ENCODE data around the gene FBF1. TPM values are rescaled to one million over a fixed set of nuclear protein-coding genes. Genes with fewer than 3 reads are reported as not detected.

The FBF1 gene
- total RNA-seq, 3 donors from 2014 or later (not counting 1 experiment from before 2014, with no cell fraction given): 24.9 to 34.0 (median 33.0) TPM

DNA sequence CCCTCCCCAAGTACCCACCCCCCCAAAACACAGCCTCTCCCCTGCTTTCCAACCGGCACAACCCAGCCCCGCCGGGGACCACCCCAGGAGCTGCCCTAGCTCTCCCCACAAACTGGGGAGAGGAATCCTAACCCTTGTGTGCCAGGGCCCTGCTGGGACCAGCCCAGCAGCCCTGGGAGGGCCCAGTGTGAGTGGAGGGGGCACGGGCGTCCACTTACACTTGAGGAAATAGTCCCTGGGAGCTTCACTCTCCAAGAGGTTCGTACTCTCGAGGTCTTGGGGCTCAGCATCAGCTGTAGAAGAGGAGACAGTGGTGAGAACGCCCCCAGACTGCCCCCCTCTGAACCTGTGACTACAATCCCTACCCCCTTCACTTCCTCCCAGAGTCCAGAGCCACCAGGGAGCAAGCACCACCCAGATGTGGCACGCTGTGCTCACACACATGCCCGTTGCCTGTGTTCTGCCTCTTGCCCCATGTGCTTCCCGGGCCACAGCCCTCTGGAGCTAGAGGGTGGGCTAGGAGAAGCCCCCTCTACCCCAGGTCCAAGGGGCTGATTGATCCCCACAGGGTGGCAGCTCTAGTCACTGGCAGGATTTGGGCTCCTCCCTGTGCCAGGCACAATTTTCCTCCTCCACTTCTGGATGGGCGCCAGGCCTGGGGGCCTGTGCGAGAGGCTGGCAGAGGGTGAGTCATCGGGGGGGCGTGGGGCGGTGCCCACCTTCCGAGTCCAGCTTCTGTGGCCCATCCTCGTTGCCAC lies 65.5 kb downstream of the FBF1 start:
- H3K27me3 ChIP-seq (ENCODE audit: control insufficient read depth, insufficient read depth, low read length): peaks cover 17% of the 10 kb centered on the region
- H3K4me3 Mint-ChIP-seq: no peak overlapping the region
- DNase-seq (no peak), ATAC-seq (no peak)
- no peaks in the 10 kb centered on the region for H3K9me3 Mint-ChIP-seq
- no peaks in the 10 kb centered on the region for H3K9me3 ChIP-seq (ENCODE audit: control insufficient read depth, insufficient read depth, low read length)
- WGBS (ENCODE audit: insufficient coverage): 69% methylated on average over 18 of the region's 18 CpGs
- TF ChIP-seq CTCF (IDR thresholded peaks at IDR 0.05): no peak
- H3K4me1 Mint-ChIP-seq: peaks cover 18 to 22% of the 10 kb centered on the region in 2 donors
- H3K4me3 ChIP-seq (ENCODE audit: low read length): no peak overlapping the region
- H3K4me1 ChIP-seq (ENCODE audit: control insufficient read depth, insufficient read depth, low read length): peaks cover 42% of the 10 kb centered on the region
- H3K27me3 Mint-ChIP-seq (ENCODE audit: low read depth in 2 of 2): peaks cover 0 to 13% of the 10 kb centered on the region in 2 donors
- H3K36me3 ChIP-seq (ENCODE audit: control insufficient read depth, insufficient read depth, low read length): no peaks in the 10 kb centered on the region
- no peak overlapping the region for H3K27ac Mint-ChIP-seq
- peak overlapping the region; percentile 58 for H3K27ac ChIP-seq (ENCODE audit: low read length)
- intact Hi-C loops (cut with micrococcal nuclease): no loop called here
- H3K36me3 Mint-ChIP-seq: no peaks in the 10 kb centered on the region

DNA sequence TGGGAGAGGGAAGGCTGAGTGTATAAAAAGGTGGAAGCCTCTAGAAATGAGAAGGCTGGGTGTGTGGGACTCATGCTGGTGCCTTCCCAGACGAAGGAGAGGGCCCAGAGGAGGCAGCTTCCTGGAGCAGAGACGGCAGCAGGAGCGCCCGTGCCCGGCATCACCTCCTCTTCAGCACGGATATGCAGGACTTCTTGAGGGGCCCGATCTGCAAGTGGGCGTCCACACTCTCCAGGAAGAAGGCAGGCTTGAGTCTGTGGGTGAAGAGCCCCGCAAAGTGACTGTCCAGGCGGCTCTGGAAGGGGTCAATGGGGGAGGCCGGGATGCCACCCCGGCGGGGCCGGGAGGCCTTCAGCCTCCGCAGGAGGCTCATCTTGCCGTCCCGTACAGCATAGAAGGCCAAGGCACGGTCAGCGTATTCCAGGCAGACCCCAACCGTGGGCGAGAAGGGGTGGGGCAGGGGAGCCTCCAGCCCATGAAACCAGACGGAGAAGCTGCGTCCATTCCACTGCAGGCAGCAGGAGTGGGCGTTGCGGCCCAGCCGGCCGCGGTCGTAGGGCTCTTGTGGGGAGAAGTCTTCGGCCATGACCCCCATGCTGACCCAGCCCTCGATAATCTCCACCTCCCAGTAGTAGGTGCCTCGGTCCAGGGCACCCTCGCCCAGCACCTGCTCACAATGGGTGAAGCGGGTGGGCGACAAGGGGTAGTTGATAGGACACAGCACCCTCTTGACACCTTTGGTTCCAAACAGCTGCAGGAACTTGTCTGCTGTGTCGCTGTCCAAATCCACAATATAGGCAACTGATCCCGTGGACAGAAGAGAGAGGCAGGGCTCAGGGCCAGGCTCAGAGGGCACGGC lies 66.3 kb downstream of the FBF1 start:
- Mint-ChIP-seq H3K36me3 (no peaks in the 10 kb centered on the region), H3K4me3 (no peak overlapping the region), H3K27ac (no peak overlapping the region), H3K4me1 (peaks cover 18 to 22% of the 10 kb centered on the region in 2 donors), H3K27me3 (ENCODE audit: low read depth in 2 of 2) (peaks cover 0 to 10% of the 10 kb centered on the region in 2 donors), H3K9me3 (no peaks in the 10 kb centered on the region)
- Histone ChIP-seq H3K27me3 (ENCODE audit: control insufficient read depth, insufficient read depth, low read length) (peaks cover 17% of the 10 kb centered on the region), H3K4me1 (ENCODE audit: control insufficient read depth, insufficient read depth, low read length) (peaks cover 42% of the 10 kb centered on the region), H3K27ac (ENCODE audit: low read length) (no peak overlapping the region), H3K36me3 (ENCODE audit: control insufficient read depth, insufficient read depth, low read length) (no peaks in the 10 kb centered on the region), H3K4me3 (ENCODE audit: low read length) (no peak overlapping the region), H3K9me3 (ENCODE audit: control insufficient read depth, insufficient read depth, low read length) (no peaks in the 10 kb centered on the region)
- no peak for DNase-seq
- intact Hi-C loops (cut with micrococcal nuclease): no loop called here
- 96% methylated on average over 38 of the region's 38 CpGs for WGBS (ENCODE audit: insufficient coverage)
- no peak for ATAC-seq
- no peak for TF ChIP-seq CTCF (IDR thresholded peaks at IDR 0.05)

- H3K4me3 ChIP-seq (ENCODE audit: low read length): no peak overlapping the region
- WGBS (ENCODE audit: insufficient coverage): 96% methylated on average over 8 of the region's 11 CpGs
- no peaks in the 10 kb centered on the region for H3K36me3 Mint-ChIP-seq
Measured at GRCh38 chr17:75873587-75874322, 67.1 kb downstream of the FBF1 start.

More at GRCh38 chr17:75873587-75874322, 67.1 kb downstream of the FBF1 start:
- intact Hi-C loops (cut with micrococcal nuclease): no loop called here
- Histone ChIP-seq H3K27ac (ENCODE audit: low read length) (no peak overlapping the region), H3K9me3 (ENCODE audit: control insufficient read depth, insufficient read depth, low read length) (no peaks in the 10 kb centered on the region), H3K27me3 (ENCODE audit: control insufficient read depth, insufficient read depth, low read length) (peaks cover 14% of the 10 kb centered on the region), H3K4me1 (ENCODE audit: control insufficient read depth, insufficient read depth, low read length) (peaks cover 40% of the 10 kb centered on the region), H3K36me3 (ENCODE audit: control insufficient read depth, insufficient read depth, low read length) (no peaks in the 10 kb centered on the region)
- Mint-ChIP-seq H3K27me3 (ENCODE audit: low read depth in 2 of 2) (peaks cover 0 to 10% of the 10 kb centered on the region in 2 donors), H3K9me3 (no peaks in the 10 kb centered on the region), H3K4me3 (no peak overlapping the region), H3K27ac (no peak overlapping the region), H3K4me1 (peaks cover 18 to 22% of the 10 kb centered on the region in 2 donors)
- DNase-seq (no peak), ATAC-seq (no peak)
- TF ChIP-seq CTCF (IDR thresholded peaks at IDR 0.05): no peak
